SJCRH30 (cell line): Measurements from ENCODE around the gene KRTAP12-1. TPM values are rescaled to one million over a fixed set of nuclear protein-coding genes. Genes with fewer than 3 reads are reported as not detected.
A peak's percentile ranks its signal among the peaks of the same experiment; 100 is the strongest.
"Not testable (repeated sequence)": the region's sequence is repeated elsewhere in the genome, so short reads cannot be mapped to it uniquely, and the experiment has no call there.

Experiments
- DNase-seq, 2 experiments: peaks; one replicate each; pipeline ENCODE4 v3.0.0-alpha.2; 2015 to 2020
- H3K27ac ChIP-seq: fragments of 250-450 bp; sonication (Bioruptor Pico); 2 replicates; pipeline ENCODE4 v1.5.1; 2020; ENCODE audit warnings: mild to moderate bottlenecking, moderate library complexity
- H3K27me3 ChIP-seq: fragments of 250-450 bp; sonication (Bioruptor Pico); 2 replicates; pipeline ENCODE4 v1.5.1; 2020; ENCODE audit warnings: mild to moderate bottlenecking, moderate library complexity
- H3K36me3 ChIP-seq: fragments of 250-450 bp; sonication (Bioruptor Pico); 2 replicates; pipeline ENCODE4 v1.5.1; 2020; ENCODE audit warnings: mild to moderate bottlenecking, moderate library complexity
- H3K4me1 ChIP-seq: fragments of 250-450 bp; sonication (Bioruptor Pico); 2 replicates; pipeline ENCODE4 v1.5.1; 2020; ENCODE audit warnings: mild to moderate bottlenecking, moderate library complexity
- H3K4me3 ChIP-seq: fragments of 250-450 bp; sonication (Bioruptor Pico); 2 replicates; pipeline ENCODE4 v1.5.1; 2020; ENCODE audit warnings: mild to moderate bottlenecking, moderate library complexity
- H3K9me3 ChIP-seq: fragments of 250-450 bp; sonication (Bioruptor Pico); replicated peaks from 2 replicates; pipeline ENCODE4 v1.5.1; 2020; ENCODE audit warnings: mild to moderate bottlenecking, moderate library complexity
- total RNA-seq: library from RNA; depleted of rRNA; stranded (reverse); fragments of >200 nt; shearing (Covaris generic); gene quantifications from 2 replicates; pipeline ENCODE4 v1.2.3, GENCODE V29; 2014

Gene KRTAP12-1
- total RNA-seq, 1 experiment from 2014 or later, result not detected

DNA sequence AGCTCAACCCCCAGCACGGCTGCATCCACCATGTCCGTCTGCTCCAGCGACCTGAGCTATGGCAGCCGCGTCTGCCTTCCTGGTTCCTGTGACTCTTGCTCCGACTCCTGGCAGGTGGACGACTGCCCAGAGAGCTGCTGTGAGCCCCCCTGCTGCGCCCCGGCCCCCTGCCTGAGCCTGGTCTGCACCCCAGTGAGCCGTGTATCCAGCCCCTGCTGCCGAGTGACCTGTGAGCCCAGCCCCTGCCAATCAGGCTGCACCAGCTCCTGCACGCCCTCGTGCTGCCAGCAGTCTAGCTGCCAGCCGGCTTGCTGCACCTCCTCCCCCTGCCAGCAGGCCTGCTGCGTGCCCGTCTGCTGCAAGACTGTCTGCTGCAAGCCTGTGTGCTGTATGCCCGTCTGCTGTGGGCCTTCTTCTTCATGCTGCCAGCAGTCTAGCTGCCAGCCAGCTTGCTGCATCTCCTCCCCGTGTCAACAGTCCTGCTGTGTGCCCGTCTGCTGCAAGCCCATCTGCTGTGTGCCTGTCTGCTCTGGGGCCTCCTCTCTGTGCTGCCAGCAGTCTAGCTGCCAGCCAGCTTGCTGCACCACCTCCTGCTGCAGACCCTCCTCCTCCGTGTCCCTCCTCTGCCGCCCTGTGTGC is 15.3 kb upstream of the KRTAP12-1 start, which contains the start of gene KRTAP10-12:
Gene KRTAP10-12, plus strand, starts transcription at position 1 of the 639 bp plus-strand sequence. Its CDS starts 30 bp downstream, at position 31.
- Histone ChIP-seq H3K9me3 (peaks cover 13% of the 10 kb centered on the region; the same call in 1 of the 2 replicates), H3K27me3 (peaks cover 13% of the 10 kb centered on the region; the same call in 1 of the 2 replicates)
- H3K36me3 ChIP-seq, H3K27ac ChIP-seq, H3K4me1 ChIP-seq, DNase-seq, H3K4me3 ChIP-seq: not testable (repeated sequence)

- no peak overlapping the region for H3K4me3 ChIP-seq
- no peak overlapping the region for H3K27ac ChIP-seq
- H3K4me1 ChIP-seq, result peaks cover 6% of the 10 kb centered on the region
- peaks cover 13% of the 10 kb centered on the region; the same call in 1 of the 2 replicates for H3K9me3 ChIP-seq
- H3K27me3 ChIP-seq, result peaks cover 13% of the 10 kb centered on the region; the same call in 1 of the 2 replicates
- DNase-seq, result no peak
- no peaks in the 10 kb centered on the region for H3K36me3 ChIP-seq
Measured at GRCh38 chr21:44696572-44696971, 14.6 kb upstream of the KRTAP12-1 start.

DNA sequence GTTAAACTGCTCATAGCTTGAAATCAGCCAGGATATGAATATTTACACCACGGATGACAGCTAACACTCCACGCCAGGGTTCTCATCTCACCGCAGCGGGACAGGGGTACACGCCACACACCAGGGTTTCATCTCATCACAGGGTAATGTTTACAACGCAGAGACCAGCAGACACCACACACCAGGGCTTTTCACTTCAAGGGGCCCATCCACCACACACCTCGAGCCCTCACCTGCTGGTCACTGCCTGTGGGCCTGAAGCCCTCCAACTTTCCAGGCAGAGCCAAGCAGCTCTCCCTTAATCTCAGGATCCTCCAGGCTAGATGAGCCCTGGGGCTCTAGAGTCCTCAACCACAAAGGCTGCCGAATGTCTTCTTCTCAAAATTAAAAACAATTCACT is 13.7 kb upstream of the KRTAP12-1 start:
- H3K27ac ChIP-seq, result no peak overlapping the region
- H3K4me1 ChIP-seq, result peaks cover 11% of the 10 kb centered on the region
- H3K9me3 ChIP-seq, result peaks cover 13% of the 10 kb centered on the region; the same call in 1 of the 2 replicates
- H3K27me3 ChIP-seq, result peaks cover 13% of the 10 kb centered on the region; the same call in 1 of the 2 replicates
- no peak for DNase-seq
- H3K36me3 ChIP-seq, result no peaks in the 10 kb centered on the region
- H3K4me3 ChIP-seq, result no peak overlapping the region

GRCh38 chr21:44695184-44695583 is 13.2 kb upstream of the KRTAP12-1 start:
- H3K36me3 ChIP-seq, result no peaks in the 10 kb centered on the region
- H3K27ac ChIP-seq, result no peak overlapping the region
- H3K27me3 ChIP-seq, result peaks cover 11% of the 10 kb centered on the region; the same call in 1 of the 2 replicates
- peaks cover 13% of the 10 kb centered on the region; the same call in 1 of the 2 replicates for H3K9me3 ChIP-seq
- H3K4me1 ChIP-seq, result peaks cover 11% of the 10 kb centered on the region
- no peak overlapping the region for H3K4me3 ChIP-seq
- no peak for DNase-seq

- no peak overlapping the region for H3K4me3 ChIP-seq
- H3K27ac ChIP-seq, result no peak overlapping the region
- H3K4me1 ChIP-seq, result peaks cover 11% of the 10 kb centered on the region
- no peak for DNase-seq
- H3K36me3 ChIP-seq, result no peaks in the 10 kb centered on the region
- H3K27me3 ChIP-seq, result peaks cover 10% of the 10 kb centered on the region; the same call in 1 of the 2 replicates
- H3K9me3 ChIP-seq, result peaks cover 13% of the 10 kb centered on the region; the same call in 1 of the 2 replicates
Measured at GRCh38 chr21:44694776-44695175, 12.8 kb upstream of the KRTAP12-1 start.

DNA sequence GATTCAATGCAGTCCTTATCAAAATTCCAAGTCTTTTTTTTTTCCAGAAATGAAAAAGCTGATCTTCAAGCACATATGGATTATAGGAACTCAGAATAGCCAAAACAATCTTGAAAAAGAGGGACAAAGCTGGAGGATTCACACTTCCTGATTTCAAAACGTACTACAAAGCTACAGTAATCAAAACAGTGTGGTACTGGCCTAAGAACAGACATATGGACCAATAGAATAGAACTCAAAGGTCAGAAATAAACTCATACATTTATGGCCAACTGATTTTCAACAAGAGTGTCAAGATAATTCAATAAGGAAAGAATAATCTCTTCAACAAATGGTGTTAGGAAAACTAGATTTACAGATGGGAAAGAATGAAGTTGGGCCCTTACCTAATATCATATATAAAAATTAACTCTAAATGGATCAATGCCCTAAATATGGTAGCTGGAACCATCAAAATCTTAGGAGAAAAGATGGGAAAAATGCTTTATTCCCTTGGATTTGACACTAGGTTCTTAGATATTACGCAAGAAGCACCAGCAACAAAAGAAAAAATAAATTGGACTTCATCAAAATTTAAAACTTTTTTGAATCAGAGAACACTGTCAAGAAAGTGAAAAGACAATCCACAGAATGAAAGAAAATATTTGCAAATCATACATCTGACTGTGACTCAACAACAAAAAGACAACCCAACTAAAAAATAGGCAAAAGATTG is 11.0 kb upstream of the KRTAP12-1 start:
- Histone ChIP-seq H3K4me3 (no peak overlapping the region), H3K27me3 (peaks cover 4% of the 10 kb centered on the region; the same call in 1 of the 2 replicates), H3K9me3 (peaks cover 13% of the 10 kb centered on the region; the same call in 1 of the 2 replicates), H3K4me1 (peaks cover 14% of the 10 kb centered on the region), H3K36me3 (no peaks in the 10 kb centered on the region), H3K27ac (no peak overlapping the region)
- DNase-seq, result no peak

DNA sequence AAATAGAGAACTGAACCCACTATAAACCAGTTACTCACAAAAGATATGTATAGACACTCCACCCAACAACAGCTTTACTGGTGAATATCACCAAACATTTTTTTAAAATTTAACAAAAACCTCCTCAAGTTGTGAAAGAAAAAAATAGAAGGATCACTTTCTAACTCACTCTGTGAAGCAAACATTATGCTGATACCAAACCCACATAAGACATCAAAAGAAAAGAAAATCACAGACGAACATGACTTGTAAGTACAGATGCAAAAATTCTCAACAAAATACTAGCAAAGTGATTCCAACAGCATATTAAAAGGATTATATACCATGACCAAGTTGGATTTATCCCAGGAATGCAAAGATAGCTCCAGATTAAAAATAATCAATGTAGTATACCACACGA is 9.7 kb upstream of the KRTAP12-1 start:
- peaks cover 13% of the 10 kb centered on the region; the same call in 1 of the 2 replicates for H3K9me3 ChIP-seq
- H3K4me1 ChIP-seq, result peaks cover 18% of the 10 kb centered on the region
- H3K27me3 ChIP-seq, result no peaks in the 10 kb centered on the region
- H3K36me3 ChIP-seq, result no peaks in the 10 kb centered on the region
- 0 out of 2 replicates have a peak overlapping the region, but pooled peaks have one; percentile 4 for H3K27ac ChIP-seq
- DNase-seq, result peak in 1 of 2 experiments; percentile 18
- H3K4me3 ChIP-seq, result no peak overlapping the region

DNA sequence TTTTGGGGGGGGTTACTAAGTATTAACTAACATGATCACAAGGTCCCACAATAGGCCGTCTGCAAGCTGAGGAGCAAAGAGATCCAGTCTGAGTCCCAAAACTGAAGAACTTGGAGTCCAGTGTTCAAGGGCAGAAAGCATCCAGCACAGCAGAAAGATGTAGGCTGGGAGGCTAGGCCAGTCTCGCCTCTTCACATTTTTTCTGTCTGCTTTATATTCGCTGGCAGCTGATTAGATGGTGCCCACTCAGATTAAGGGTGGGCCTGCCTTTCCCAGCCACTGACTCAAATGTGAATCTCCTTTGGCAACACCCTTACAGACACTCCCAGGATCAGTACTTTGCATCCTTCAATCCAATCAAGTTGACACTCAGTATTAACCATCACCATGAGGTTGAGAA is 7.8 kb upstream of the KRTAP12-1 start:
- not testable (repeated sequence) for H3K27me3 ChIP-seq, H3K4me3 ChIP-seq, DNase-seq, H3K27ac ChIP-seq, H3K36me3 ChIP-seq
- Histone ChIP-seq H3K4me1 (peaks cover 22% of the 10 kb centered on the region), H3K9me3 (peaks cover 13% of the 10 kb centered on the region; the same call in 1 of the 2 replicates)

DNA sequence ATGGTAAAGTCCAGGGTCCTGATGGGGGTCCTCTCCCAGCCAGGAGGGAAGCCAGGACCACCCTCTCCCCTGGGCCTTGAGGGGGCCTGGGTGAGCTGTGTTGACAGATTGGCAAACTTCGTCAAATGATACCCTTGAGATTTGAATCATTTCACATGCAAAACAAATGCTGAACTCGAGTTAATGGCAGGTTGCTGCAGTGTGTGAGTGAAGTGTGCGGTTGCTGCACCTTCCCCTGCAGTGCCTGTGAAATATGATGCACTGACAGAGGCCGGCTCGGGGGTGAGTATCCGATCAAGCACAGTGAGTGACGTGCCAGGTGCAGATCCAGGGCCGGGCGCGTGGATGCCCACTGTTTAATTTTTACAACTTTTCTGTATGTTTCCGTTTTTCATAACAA is 5.7 kb upstream of the KRTAP12-1 start:
- Histone ChIP-seq H3K27ac (peak overlapping the region; percentile 49), H3K9me3 (0 out of 2 replicates have a peak, but pooled peaks cover under 1% of the 10 kb centered on the region), H3K27me3 (no peaks in the 10 kb centered on the region), H3K4me1 (peaks cover 22% of the 10 kb centered on the region), H3K36me3 (no peaks in the 10 kb centered on the region), H3K4me3 (peak overlapping the region; percentile 26)
- DNase-seq, result peak; percentile 82 to 85

DNA sequence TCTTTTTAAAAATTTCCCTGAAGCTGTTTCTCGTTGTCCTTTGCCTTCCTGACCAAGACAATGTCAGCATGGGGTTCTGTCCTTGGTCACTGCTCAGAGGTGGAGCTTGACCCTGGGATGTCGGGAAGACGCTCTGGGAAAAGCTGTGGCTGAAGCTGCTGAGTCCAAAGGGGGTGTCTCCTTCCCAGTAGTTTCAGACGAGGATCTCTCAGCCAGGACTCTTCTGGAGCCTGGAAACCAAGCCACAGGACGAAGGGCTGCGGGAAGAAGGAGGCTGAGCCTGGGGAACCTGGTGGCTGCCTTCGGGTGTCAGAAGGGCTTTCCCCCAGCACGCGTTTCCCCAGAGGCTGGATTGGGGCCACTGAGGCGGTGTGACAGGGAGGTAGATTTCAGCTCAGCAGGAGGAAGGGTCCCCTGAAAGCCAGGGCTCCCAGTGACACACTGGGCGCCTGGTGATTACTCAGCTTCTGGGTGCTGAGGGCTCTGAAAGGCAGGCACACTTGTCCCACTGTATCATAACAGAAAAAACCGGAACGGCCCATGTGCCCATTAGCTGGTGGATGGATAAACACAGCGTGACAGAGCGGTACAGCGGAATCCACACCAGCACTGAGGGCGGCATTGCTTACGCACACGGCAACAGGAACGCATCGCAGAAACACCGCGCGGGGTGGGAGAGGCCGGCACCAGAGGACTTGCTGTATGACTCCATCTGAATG is 5.0 kb upstream of the KRTAP12-1 start:
- Histone ChIP-seq H3K4me1 (peaks cover 21% of the 10 kb centered on the region), H3K27ac (peak overlapping the region; percentile 49), H3K4me3 (peak overlapping the region; percentile 26), H3K36me3 (no peaks in the 10 kb centered on the region), H3K27me3 (no peaks in the 10 kb centered on the region), H3K9me3 (no peaks in the 10 kb centered on the region)
- peak; percentile 62 to 75 for DNase-seq

- no peaks in the 10 kb centered on the region for H3K27me3 ChIP-seq
- no peaks in the 10 kb centered on the region for H3K9me3 ChIP-seq
- peaks cover 12% of the 10 kb centered on the region for H3K4me1 ChIP-seq
- peak in 1 of 2 experiments; percentile 14 for DNase-seq
- H3K27ac ChIP-seq, result no peak overlapping the region
- H3K36me3 ChIP-seq, result no peaks in the 10 kb centered on the region
- H3K4me3 ChIP-seq, result no peak overlapping the region
Measured at GRCh38 chr21:44686000-44686781, 4.2 kb upstream of the KRTAP12-1 start.

DNA sequence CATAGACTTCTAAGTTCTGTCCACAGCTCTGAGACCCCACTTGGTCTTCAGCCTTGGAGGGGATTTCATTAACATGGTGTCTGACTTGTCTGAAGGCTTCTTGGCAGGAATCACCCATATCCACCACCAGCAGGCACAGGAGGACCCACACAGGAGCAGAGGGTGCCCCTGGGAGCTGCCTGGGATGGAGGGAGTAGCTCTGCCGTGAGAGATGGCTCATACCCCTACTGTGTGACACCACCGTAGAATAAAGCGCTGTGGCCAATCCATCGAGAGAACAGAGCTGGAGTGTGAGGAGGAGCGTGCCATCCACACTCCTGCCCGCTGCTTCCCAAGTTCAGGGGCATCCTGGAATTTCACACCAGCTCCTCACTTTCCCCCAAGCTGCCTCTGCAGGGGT is 3.1 kb upstream of the KRTAP12-1 start:
- not testable (repeated sequence) for H3K9me3 ChIP-seq, H3K27ac ChIP-seq, DNase-seq, H3K27me3 ChIP-seq, H3K4me3 ChIP-seq, H3K36me3 ChIP-seq
- H3K4me1 ChIP-seq, result peaks cover 12% of the 10 kb centered on the region

DNA sequence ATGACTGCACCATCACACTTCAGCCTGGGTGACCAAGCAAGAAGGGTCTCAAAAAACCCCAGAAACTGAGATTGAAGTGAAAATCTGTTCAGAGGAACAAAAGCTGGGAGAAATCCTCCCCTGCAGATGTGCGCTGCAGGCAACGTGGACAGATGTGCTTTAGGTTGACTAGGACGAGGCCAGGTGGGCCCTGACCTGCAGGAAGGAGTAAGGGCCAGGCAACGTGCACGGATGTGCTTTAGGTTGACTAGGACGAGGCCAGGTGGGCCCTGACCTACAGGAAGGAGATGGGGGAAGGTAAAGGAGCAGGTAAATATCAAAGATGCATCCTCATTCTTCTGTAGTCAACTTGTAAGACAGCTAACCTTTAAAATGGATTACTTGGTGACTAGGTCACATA is 2.5 kb upstream of the KRTAP12-1 start:
- Histone ChIP-seq H3K27me3 (no peaks in the 10 kb centered on the region), H3K9me3 (no peaks in the 10 kb centered on the region; the same call in 1 of the 2 replicates), H3K27ac (no peak overlapping the region), H3K4me1 (peaks cover 12% of the 10 kb centered on the region), H3K4me3 (no peak overlapping the region), H3K36me3 (no peaks in the 10 kb centered on the region)
- no peak for DNase-seq

DNA sequence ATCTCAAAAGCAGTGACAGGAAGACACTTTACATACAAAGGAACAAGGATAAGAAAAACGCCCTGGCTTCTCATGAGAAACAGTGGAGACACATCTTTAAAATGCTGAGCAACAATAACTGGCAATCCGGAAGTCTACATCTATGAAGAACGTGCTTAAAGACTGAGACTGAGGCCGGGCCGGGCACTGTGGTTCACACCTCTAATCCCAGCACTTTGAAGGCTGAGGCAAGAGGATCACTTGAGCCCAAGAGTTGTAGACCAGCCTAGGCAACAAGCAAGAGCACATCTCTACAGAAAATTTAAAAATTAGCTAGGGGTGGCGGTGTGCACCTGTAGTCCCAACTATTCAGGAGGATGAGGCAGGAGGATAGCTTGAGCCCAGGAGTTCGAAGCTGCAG is 2.1 kb upstream of the KRTAP12-1 start:
- Histone ChIP-seq H3K27ac (no peak overlapping the region), H3K36me3 (no peaks in the 10 kb centered on the region), H3K27me3 (no peaks in the 10 kb centered on the region)

More for the DNA sequence above, 2.1 kb upstream of the KRTAP12-1 start:
- Histone ChIP-seq H3K4me1 (peaks cover 12% of the 10 kb centered on the region), H3K9me3 (no peaks in the 10 kb centered on the region; the same call in 1 of the 2 replicates), H3K4me3 (no peak overlapping the region)
- no peak for DNase-seq
